ENCODE measurements around the gene CDK15. TPM values are rescaled to one million over a fixed set of nuclear protein-coding genes. Genes with fewer than 3 reads are reported as not detected.

CDK15 gene
- total RNA-seq, 1 experiment from 2014 or later: not detected

DNA sequence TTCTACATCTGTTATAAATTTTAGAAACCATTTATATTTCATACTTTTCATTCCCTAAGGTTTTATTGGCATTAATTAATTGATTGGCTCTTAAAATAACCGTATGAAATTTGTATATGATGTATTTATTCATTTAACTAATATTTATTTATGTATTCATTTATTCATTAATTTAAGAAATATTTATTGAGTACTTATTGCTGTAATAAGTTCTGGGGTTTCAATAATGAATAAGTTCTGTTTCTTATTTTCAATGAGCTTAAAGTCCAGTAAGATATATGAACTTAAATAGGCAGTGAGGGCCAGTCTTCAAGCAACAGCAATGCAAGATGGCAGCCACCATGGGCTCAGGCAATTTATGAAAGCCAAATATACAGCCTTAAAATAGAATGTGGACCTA lies 17.9 kb downstream of the CDK15 start:
- Histone ChIP-seq H3K27ac (ENCODE audit: low read depth, low read length) (no peak overlapping the region), H3K79me2 (ENCODE audit: insufficient read depth, low read length) (no peaks in the 10 kb centered on the region), H3K4me1 (ENCODE audit: control insufficient read depth in 1 of 2, insufficient read depth in 2 of 2, low read length in 2 of 2) (peaks cover 0 to 5% of the 10 kb centered on the region in 2 experiments; a peak in 1 of 4 replicates), H4K20me1 (ENCODE audit: insufficient read depth) (no peaks in the 10 kb centered on the region), H3K9me3 (ENCODE audit: control insufficient read depth in 1 of 2, insufficient read depth in 1 of 2, low read depth in 1 of 2, low read length in 2 of 2) (no peaks in the 10 kb centered on the region), H3K4me3 (replicated peaks in 1 of 2; ENCODE audit: low read depth in 1 of 2, low read length in 2 of 2) (no peak overlapping the region), H3K27me3 (ENCODE audit: insufficient read depth, low read length) (no peaks in the 10 kb centered on the region), H2AFZ (ENCODE audit: low read depth, low read length, poor library complexity, severe bottlenecking) (no peak overlapping the region), H3K9ac (ENCODE audit: low read length) (no peak overlapping the region), H3K4me2 (ENCODE audit: low read length) (no peak overlapping the region), H3K36me3 (ENCODE audit: control insufficient read depth in 1 of 2, insufficient read depth in 2 of 2, low read length in 2 of 2) (no peaks in the 10 kb centered on the region), H3K9me2 (ENCODE audit: insufficient read depth) (no peaks in the 10 kb centered on the region; the same call in 1 of the 2 replicates)
- DNase-seq (ENCODE audit: low read depth, low spot score) (no peak), ATAC-seq (no peak)
- ChIA-PET RAD21 (ENCODE audit: low non-redundant PET in 1 of 2, low total read pairs in 2 of 2, uncharacterized antibody in 2 of 2, unreplicated experiment in 2 of 2) (no interaction called here), CTCF (no interaction called here), POLR2A (no interaction called here)
- BruUV-seq (replicated peaks): no TSS peak
- intact Hi-C loops (cut with micrococcal nuclease): no loop called here
- TF ChIP-seq ZBTB33 (IDR thresholded peaks at IDR 0.05; ENCODE audit: extremely low read depth, insufficient replicate concordance, low read length): no peak
- no peak for TF ChIP-seq EZH2 (IDR thresholded peaks at IDR 0.05)
- TF ChIP-seq SIN3A (IDR thresholded peaks at IDR 0.05; ENCODE audit: low read depth): no peak
- TF ChIP-seq SRF (IDR thresholded peaks at IDR 0.05; ENCODE audit: low read depth): no peak
- no peak for TF ChIP-seq SP1 (IDR thresholded peaks at IDR 0.05; ENCODE audit: low read depth)
- no peak for TF ChIP-seq CBX3 (IDR thresholded peaks at IDR 0.05; ENCODE audit: low read depth)
- TF ChIP-seq, protein P1, sequence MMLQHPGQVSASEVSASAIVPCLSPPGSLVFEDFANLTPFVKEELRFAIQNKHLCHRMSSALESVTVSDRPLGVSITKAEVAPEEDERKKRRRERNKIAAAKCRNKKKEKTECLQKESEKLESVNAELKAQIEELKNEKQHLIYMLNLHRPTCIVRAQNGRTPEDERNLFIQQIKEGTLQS (IDR thresholded peaks at IDR 0.05): no peak
- no peak for TF ChIP-seq EZH2phosphoT487 (IDR thresholded peaks at IDR 0.05; ENCODE audit: borderline replicate concordance)
- no peak for TF ChIP-seq POLR2A (IDR thresholded peaks at IDR 0.05; ENCODE audit: borderline replicate concordance, extremely low read depth, insufficient read depth, insufficient read length)
- TF ChIP-seq, protein P2, sequence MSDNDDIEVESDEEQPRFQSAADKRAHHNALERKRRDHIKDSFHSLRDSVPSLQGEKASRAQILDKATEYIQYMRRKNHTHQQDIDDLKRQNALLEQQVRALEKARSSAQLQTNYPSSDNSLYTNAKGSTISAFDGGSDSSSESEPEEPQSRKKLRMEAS (IDR thresholded peaks at IDR 0.05): no peak
- TF ChIP-seq, protein P3, sequence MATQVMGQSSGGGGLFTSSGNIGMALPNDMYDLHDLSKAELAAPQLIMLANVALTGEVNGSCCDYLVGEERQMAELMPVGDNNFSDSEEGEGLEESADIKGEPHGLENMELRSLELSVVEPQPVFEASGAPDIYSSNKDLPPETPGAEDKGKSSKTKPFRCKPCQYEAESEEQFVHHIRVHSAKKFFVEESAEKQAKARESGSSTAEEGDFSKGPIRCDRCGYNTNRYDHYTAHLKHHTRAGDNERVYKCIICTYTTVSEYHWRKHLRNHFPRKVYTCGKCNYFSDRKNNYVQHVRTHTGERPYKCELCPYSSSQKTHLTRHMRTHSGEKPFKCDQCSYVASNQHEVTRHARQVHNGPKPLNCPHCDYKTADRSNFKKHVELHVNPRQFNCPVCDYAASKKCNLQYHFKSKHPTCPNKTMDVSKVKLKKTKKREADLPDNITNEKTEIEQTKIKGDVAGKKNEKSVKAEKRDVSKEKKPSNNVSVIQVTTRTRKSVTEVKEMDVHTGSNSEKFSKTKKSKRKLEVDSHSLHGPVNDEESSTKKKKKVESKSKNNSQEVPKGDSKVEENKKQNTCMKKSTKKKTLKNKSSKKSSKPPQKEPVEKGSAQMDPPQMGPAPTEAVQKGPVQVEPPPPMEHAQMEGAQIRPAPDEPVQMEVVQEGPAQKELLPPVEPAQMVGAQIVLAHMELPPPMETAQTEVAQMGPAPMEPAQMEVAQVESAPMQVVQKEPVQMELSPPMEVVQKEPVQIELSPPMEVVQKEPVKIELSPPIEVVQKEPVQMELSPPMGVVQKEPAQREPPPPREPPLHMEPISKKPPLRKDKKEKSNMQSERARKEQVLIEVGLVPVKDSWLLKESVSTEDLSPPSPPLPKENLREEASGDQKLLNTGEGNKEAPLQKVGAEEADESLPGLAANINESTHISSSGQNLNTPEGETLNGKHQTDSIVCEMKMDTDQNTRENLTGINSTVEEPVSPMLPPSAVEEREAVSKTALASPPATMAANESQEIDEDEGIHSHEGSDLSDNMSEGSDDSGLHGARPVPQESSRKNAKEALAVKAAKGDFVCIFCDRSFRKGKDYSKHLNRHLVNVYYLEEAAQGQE (IDR thresholded peaks at IDR 0.05; ENCODE audit: low read depth): no peak
- no peak for TF ChIP-seq EGR1 (IDR thresholded peaks at IDR 0.05; ENCODE audit: low read depth)
- no peak for TF ChIP-seq JUND (IDR thresholded peaks at IDR 0.05)
- TF ChIP-seq CEBPB (IDR thresholded peaks at IDR 0.05; ENCODE audit: low read depth): no peak
- TF ChIP-seq POLR2AphosphoS5 (IDR thresholded peaks at IDR 0.05; ENCODE audit: low read depth, low read length): no peak
- TF ChIP-seq RAD21 (IDR thresholded peaks at IDR 0.05; ENCODE audit: low read depth): no peak
- no peak for TF ChIP-seq TCF7L2 (IDR thresholded peaks at IDR 0.05; ENCODE audit: borderline replicate concordance, extremely low read depth, insufficient read depth, insufficient read length)
- no peak for TF ChIP-seq ZFX (IDR thresholded peaks at IDR 0.05)
- no peak for TF ChIP-seq ZNF274 (IDR thresholded peaks at IDR 0.05; ENCODE audit: low read depth, low read length)
- TF ChIP-seq, protein P4, sequence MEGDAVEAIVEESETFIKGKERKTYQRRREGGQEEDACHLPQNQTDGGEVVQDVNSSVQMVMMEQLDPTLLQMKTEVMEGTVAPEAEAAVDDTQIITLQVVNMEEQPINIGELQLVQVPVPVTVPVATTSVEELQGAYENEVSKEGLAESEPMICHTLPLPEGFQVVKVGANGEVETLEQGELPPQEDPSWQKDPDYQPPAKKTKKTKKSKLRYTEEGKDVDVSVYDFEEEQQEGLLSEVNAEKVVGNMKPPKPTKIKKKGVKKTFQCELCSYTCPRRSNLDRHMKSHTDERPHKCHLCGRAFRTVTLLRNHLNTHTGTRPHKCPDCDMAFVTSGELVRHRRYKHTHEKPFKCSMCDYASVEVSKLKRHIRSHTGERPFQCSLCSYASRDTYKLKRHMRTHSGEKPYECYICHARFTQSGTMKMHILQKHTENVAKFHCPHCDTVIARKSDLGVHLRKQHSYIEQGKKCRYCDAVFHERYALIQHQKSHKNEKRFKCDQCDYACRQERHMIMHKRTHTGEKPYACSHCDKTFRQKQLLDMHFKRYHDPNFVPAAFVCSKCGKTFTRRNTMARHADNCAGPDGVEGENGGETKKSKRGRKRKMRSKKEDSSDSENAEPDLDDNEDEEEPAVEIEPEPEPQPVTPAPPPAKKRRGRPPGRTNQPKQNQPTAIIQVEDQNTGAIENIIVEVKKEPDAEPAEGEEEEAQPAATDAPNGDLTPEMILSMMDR (IDR thresholded peaks at IDR 0.05 in 2 of 3, conservative IDR thresholded peaks at IDR 0.05 in 1 of 3; ENCODE audit: borderline replicate concordance in 1 of 3, insufficient read depth in 1 of 3, low read depth in 2 of 3, low read length in 2 of 3): no peak

All from HCT116 (cell line).